Activated T-helper 9 cell treated with anti-CD3 and anti-CD28 coated beads, Interleukin-2, amount 50 U/mL, for 16 hours (primary cell): Measurements from ENCODE around the gene GAB2.
"Not testable (repeated sequence)": the region's sequence is repeated elsewhere in the genome, so short reads cannot be mapped to it uniquely, and the experiment has no call there.

ENCODE experiments used
- DNase-seq: peaks from one replicate; pipeline ENCODE4 v3.0.0-alpha.2; 2020; ENCODE audit warnings: low read depth

Gene GAB2

GRCh38 chr11:78370406-78371172 lies 47.0 kb downstream of the GAB2 start:
- no peak for DNase-seq

GRCh38 chr11:78365381-78365792 lies 52.2 kb downstream of the GAB2 start:
- DNase-seq: no peak

- no peak for DNase-seq
Observed at GRCh38 chr11:78364128-78364751, 53.4 kb downstream of the GAB2 start.

GRCh38 chr11:78363024-78363619 lies 54.5 kb downstream of the GAB2 start:
- no peak for DNase-seq

- DNase-seq: no peak
Observed at GRCh38 chr11:78361228-78361627, 56.4 kb downstream of the GAB2 start.

- DNase-seq: no peak
Observed at GRCh38 chr11:78359921-78360320, 57.7 kb downstream of the GAB2 start.

- DNase-seq: not testable (repeated sequence)
Observed at GRCh38 chr11:78357924-78358323, 59.7 kb downstream of the GAB2 start.

GRCh38 chr11:78357425-78357824 lies 60.2 kb downstream of the GAB2 start:
- DNase-seq: not testable (repeated sequence)

- not testable (repeated sequence) for DNase-seq
Observed at GRCh38 chr11:78355742-78356141, 61.9 kb downstream of the GAB2 start.

- no peak for DNase-seq
Observed at GRCh38 chr11:78355309-78355705, 62.3 kb downstream of the GAB2 start.

- no peak for DNase-seq
Observed at GRCh38 chr11:78354408-78355308, 63.0 kb downstream of the GAB2 start.

- DNase-seq: no peak
Observed at GRCh38 chr11:78351979-78352841, 65.4 kb downstream of the GAB2 start.

- no peak for DNase-seq
Observed at GRCh38 chr11:78351193-78351592, 66.4 kb downstream of the GAB2 start.

- DNase-seq: no peak
Observed at GRCh38 chr11:78350646-78351165, 66.9 kb downstream of the GAB2 start.

GRCh38 chr11:78350091-78350645 lies 67.5 kb downstream of the GAB2 start:
- no peak for DNase-seq

GRCh38 chr11:78349624-78350023 lies 68.0 kb downstream of the GAB2 start:
- DNase-seq: no peak

GRCh38 chr11:78349114-78349513 lies 68.5 kb downstream of the GAB2 start:
- DNase-seq: no peak

GRCh38 chr11:78347956-78348355 lies 69.7 kb downstream of the GAB2 start:
- DNase-seq: no peak

- DNase-seq: no peak
Observed at GRCh38 chr11:78346799-78347198, 70.8 kb downstream of the GAB2 start.

- no peak for DNase-seq
Observed at GRCh38 chr11:78345450-78345849, 72.2 kb downstream of the GAB2 start.

- no peak for DNase-seq
Observed at GRCh38 chr11:78344676-78345075, 72.9 kb downstream of the GAB2 start.
